DMS79 treated with DMSO at 0.1 percent for 48 hours (cell line): ENCODE measurements around the gene UBAP2.

Source experiments
- DNase-seq: peaks from one replicate; lab custom pipeline; 2025; lab: John Stamatoyannopoulos, UW

UBAP2 gene

GRCh38 chr9:34048727-34049629 is at the start of gene UBAP2:
Gene UBAP2, minus strand, starts transcription at chr9:34048887. Its CDS starts 31,739 bp downstream, at chr9:34017148.
- DNase-seq: peak; percentile 99

GRCh38 chr9:34098307-34098706 is 49.6 kb upstream of the UBAP2 start:
- no peak for DNase-seq

GRCh38 chr9:34097865-34098264 is 49.2 kb upstream of the UBAP2 start:
- no peak for DNase-seq

- no peak for DNase-seq
Measured at GRCh38 chr9:34096751-34097150, 48.1 kb upstream of the UBAP2 start.

- DNase-seq: no peak
Measured at GRCh38 chr9:34093578-34093977, 44.9 kb upstream of the UBAP2 start.

- DNase-seq: no peak
Measured at GRCh38 chr9:34089311-34089710, 40.6 kb upstream of the UBAP2 start.

- DNase-seq: no peak
Measured at GRCh38 chr9:34087370-34087769, 38.7 kb upstream of the UBAP2 start.

GRCh38 chr9:34086864-34087263 is 38.2 kb upstream of the UBAP2 start:
- no peak for DNase-seq

- no peak for DNase-seq
Measured at GRCh38 chr9:34085581-34086500, 37.2 kb upstream of the UBAP2 start.

GRCh38 chr9:34084562-34084961 is 35.9 kb upstream of the UBAP2 start:
- no peak for DNase-seq

- no peak for DNase-seq
Measured at GRCh38 chr9:34079181-34079580, 30.5 kb upstream of the UBAP2 start.

GRCh38 chr9:34072868-34073590 is 24.3 kb upstream of the UBAP2 start:
- DNase-seq: peak; percentile 84

- DNase-seq: peak; percentile 92
Measured at GRCh38 chr9:34072410-34072809, 23.7 kb upstream of the UBAP2 start.

GRCh38 chr9:34070606-34071324 is 22.1 kb upstream of the UBAP2 start:
- DNase-seq: no peak

GRCh38 chr9:34069831-34070230 is 21.1 kb upstream of the UBAP2 start:
- no peak for DNase-seq

- DNase-seq: no peak
Measured at GRCh38 chr9:34065541-34065940, 16.9 kb upstream of the UBAP2 start.

GRCh38 chr9:34059954-34060353 is 11.3 kb upstream of the UBAP2 start:
- no peak for DNase-seq

GRCh38 chr9:34059281-34059680 is 10.6 kb upstream of the UBAP2 start:
- no peak for DNase-seq

- DNase-seq: peak; percentile 94
Measured at GRCh38 chr9:34049630-34050384, 1.1 kb upstream of the UBAP2 start.

GRCh38 chr9:34047864-34048726 is 592 bp downstream of the UBAP2 start:
- DNase-seq: no peak
